ENCODE results near the gene OVAAL.

Gene OVAAL

GRCh38 chr1:180609643-180610555 is 51.1 kb downstream of the OVAAL start:
- DNase-seq = peak; percentile 14

DNA sequence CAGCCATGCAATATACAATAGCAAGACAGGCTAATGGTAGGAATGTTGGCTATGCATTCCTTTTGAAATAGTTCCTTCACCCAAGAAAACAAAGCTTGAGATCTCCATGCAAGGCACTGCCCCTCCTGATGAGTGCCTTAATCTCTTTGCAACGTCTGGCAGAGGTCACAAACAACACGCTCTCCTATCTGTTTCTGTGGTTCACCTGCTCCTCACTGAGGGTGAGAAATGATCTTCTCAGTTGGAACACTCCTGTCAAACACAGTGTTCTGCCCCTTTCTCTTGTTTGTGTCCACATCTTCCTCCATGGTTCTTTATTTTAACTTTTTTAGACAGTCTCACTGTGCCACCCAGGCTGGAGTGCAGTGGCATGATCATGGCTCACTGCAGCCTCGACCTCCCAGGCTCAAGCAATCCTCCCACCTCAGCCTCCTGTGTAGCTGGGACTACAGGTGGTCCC is 51.8 kb downstream of the OVAAL start:
- peak; percentile 55 for DNase-seq

DNA sequence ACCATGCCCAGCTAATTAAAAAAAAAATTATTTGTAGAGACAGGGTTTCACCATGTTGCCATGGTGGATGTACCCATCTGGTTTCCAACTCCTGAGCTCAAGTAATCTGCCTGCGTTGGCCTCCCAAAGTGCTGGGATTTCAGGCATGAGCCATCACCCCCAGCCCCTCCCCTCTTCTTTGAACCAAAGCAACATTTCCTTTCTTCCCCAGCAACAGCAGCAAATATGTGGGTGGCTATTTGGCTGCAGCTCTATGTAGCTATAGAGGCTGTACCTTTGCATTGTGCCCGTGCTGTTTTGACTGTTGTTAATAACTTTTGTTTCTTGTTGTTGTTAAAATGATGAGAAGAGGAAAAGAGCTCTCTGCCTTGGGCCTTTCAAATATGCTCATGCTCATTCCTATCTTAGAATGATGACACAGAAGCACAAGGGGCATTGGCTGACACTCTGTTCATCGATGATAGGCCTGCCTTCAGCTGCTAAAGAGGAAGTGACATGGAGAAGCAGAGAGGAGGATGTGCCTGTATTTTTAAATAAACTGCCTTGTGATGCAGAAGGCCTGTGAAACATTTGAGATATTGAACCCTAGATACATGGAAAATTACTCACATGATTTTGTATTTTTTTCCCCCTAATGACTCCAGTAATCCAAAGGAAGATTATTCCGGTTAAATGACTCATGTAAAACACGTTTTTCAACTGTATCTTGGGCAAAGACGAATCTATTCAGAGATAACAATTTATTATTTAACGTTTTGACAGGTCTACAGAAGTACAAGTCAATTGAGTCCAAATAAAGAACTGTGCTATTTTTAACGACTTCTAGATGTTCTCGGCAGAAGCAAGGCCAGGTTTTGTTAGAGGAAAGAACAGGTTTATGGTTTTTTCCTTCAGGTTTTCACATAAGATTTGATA is 52.5 kb downstream of the OVAAL start:
- peak; percentile 38 for DNase-seq

GRCh38 chr1:180612632-180613031 is 53.9 kb downstream of the OVAAL start:
- DNase-seq = no peak

DNA sequence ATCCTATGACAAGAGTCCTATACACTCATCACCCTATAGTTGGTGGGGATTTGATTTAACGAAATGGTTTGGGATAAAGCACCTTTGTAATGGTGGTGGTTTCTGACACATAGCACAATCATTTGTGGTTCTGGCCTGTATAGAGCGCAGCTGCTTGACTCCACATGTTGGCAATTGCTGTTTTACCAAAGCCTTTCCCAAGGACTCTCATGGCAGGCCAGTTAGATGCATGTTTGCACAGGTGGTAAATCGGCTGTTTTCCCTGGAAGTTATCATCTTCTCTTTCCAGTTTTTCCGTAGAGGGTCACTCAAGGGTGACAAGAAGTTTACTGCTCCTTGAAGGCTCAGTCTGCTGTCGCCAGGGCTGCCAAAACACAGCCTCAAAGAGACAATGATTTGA is 56.0 kb downstream of the OVAAL start:
- DNase-seq = no peak

DNA sequence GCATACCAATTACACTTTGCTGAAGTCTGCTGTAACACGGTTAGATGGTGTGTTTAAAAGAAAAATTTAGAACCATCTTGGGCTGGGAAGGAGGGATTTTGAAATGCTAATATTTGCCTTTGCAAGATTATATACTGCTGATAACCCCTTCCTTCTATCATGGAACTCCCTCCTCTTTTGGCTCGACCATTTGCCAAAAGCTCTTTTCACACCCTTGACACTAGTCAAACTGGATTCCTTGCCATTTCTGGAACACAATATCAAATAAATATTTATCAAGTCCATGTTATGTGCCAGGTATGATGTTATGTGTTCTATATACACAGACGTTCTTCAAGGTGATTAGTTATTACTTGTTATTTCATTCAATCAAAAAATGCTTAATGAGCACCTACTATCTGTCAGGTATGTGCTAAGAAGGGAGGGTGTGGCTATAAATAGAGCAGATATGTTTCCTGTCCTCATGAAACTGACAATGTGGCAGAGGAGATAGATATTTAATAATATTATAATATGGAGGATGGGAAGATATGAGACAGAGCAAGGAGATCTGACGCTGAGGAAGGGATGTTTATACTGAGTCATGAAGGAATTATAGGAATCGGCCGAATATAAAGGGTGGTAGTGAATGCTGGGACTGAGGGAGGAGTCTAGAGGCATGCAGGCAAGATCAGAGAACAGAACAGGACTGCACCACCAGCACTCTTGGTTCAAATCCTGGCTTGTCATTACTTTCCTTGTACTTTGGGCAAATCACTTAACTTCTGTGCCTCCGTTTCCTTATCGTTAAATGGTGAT is 56.9 kb downstream of the OVAAL start:
- DNase-seq = peak; percentile 20
